Activated naive CD8-positive, alpha-beta T cell (primary cell): ENCODE results near the gene CEP89.

Experiments
- H3K27ac Mint-ChIP-seq: one replicate; pipeline ENCODE4 v1.8.0; 2021; ENCODE audit warnings: mixed read lengths
- H3K27me3 Mint-ChIP-seq: one replicate; pipeline ENCODE4 v1.8.0; 2021; ENCODE audit warnings: mixed read lengths
- H3K36me3 Mint-ChIP-seq: one replicate; pipeline ENCODE4 v1.8.0; 2021; ENCODE audit warnings: mixed read lengths
- H3K4me1 Mint-ChIP-seq: one replicate; pipeline ENCODE4 v1.8.0; 2021; ENCODE audit warnings: low read depth, mixed read lengths
- H3K4me3 Mint-ChIP-seq: one replicate; pipeline ENCODE4 v1.8.0; 2021; ENCODE audit warnings: mild to moderate bottlenecking, mixed read lengths
- H3K9me3 Mint-ChIP-seq: one replicate; pipeline ENCODE4 v1.8.0; 2021; ENCODE audit warnings: low read depth, mixed read lengths

Gene CEP89

GRCh38 chr19:32919365-32919764 lies 52.4 kb downstream of the CEP89 start:
- H3K27me3 Mint-ChIP-seq, result no peaks in the 10 kb centered on the region
- no peaks in the 10 kb centered on the region for H3K9me3 Mint-ChIP-seq
- peaks cover 2% of the 10 kb centered on the region for H3K4me1 Mint-ChIP-seq
- H3K27ac Mint-ChIP-seq, result no peak overlapping the region
- H3K4me3 Mint-ChIP-seq, result no peak overlapping the region
- H3K36me3 Mint-ChIP-seq, result peaks cover 7% of the 10 kb centered on the region

GRCh38 chr19:32917616-32917996 lies 54.2 kb downstream of the CEP89 start:
- H3K27ac Mint-ChIP-seq, result no peak overlapping the region
- H3K4me1 Mint-ChIP-seq, result peaks cover 2% of the 10 kb centered on the region
- H3K9me3 Mint-ChIP-seq, result no peaks in the 10 kb centered on the region

DNA sequence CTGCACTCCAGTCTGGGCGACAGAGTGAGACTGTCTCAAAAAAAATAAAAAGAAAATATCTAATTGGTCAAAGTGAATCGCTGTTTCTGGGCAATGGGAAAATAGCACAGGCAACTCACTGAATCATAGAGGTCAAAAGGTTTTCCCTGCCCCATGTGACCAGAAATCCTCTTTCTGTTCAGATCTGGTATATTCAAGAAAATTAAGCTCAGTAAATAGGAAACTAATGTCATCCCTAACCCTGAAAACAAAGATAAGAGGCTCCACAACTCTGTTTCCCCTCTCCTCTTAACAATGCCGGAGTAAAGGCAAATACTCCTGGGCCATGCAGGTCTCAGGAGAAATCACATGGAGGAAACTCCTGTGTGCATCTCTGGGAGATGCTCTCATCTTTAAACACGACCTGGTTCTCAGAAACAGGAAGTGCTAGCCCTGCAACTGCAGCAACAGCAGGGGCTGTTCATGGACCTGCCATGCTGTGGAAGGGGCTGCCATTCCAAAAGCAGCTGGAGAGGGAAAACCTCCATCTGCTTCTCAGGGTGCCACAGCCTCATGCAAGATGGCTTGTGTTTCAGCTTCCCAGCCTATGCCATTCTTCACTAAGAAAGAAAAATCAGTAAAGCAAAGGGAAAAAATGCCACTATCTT lies 54.7 kb downstream of the CEP89 start:
- Mint-ChIP-seq H3K4me3 (no peak overlapping the region), H3K4me1 (peaks cover 2% of the 10 kb centered on the region), H3K27ac (no peak overlapping the region), H3K9me3 (no peaks in the 10 kb centered on the region), H3K36me3 (peaks cover 9% of the 10 kb centered on the region), H3K27me3 (no peaks in the 10 kb centered on the region)

More at GRCh38 chr19:32917616-32917996, 54.2 kb downstream of the CEP89 start:
- H3K36me3 Mint-ChIP-seq, result peaks cover 9% of the 10 kb centered on the region
- no peak overlapping the region for H3K4me3 Mint-ChIP-seq
- no peaks in the 10 kb centered on the region for H3K27me3 Mint-ChIP-seq

GRCh38 chr19:32914879-32915660 lies 56.7 kb downstream of the CEP89 start:
- Mint-ChIP-seq H3K27ac (no peak overlapping the region), H3K27me3 (no peaks in the 10 kb centered on the region), H3K36me3 (peaks cover 6% of the 10 kb centered on the region), H3K4me1 (peaks cover 2% of the 10 kb centered on the region), H3K4me3 (no peak overlapping the region), H3K9me3 (no peaks in the 10 kb centered on the region)

DNA sequence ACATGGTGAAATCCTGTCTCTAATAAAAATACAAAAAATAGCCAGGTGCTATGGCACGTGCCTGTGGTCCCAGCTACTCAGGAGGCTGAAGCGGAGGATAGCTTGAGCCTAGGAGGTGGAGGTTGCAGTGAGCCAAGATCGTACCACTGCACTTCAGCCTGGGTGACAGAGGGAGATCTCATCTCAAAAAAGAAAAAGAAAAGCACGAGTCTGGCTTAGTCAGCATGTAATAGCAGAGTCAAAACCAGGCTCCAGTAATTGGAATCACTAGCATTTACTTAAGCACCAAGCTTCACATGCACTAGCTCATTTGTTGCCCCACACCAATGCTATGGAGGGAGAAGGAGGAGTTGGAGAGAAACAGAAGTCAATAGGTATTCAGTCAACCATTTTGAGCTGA lies 60.3 kb downstream of the CEP89 start:
- H3K27ac Mint-ChIP-seq, result no peak overlapping the region
- peaks cover under 1% of the 10 kb centered on the region for H3K9me3 Mint-ChIP-seq

GRCh38 chr19:32910874-32911273 lies 60.9 kb downstream of the CEP89 start:
- no peak overlapping the region for H3K27ac Mint-ChIP-seq
- no peaks in the 10 kb centered on the region for H3K27me3 Mint-ChIP-seq
- H3K4me1 Mint-ChIP-seq, result no peaks in the 10 kb centered on the region
- peaks cover 6% of the 10 kb centered on the region for H3K9me3 Mint-ChIP-seq
- H3K36me3 Mint-ChIP-seq, result peaks cover 28% of the 10 kb centered on the region
- H3K4me3 Mint-ChIP-seq, result no peak overlapping the region

More for the DNA sequence above, 60.3 kb downstream of the CEP89 start:
- Mint-ChIP-seq H3K36me3 (peaks cover 22% of the 10 kb centered on the region), H3K27me3 (no peaks in the 10 kb centered on the region), H3K4me3 (no peak overlapping the region), H3K4me1 (no peaks in the 10 kb centered on the region)

DNA sequence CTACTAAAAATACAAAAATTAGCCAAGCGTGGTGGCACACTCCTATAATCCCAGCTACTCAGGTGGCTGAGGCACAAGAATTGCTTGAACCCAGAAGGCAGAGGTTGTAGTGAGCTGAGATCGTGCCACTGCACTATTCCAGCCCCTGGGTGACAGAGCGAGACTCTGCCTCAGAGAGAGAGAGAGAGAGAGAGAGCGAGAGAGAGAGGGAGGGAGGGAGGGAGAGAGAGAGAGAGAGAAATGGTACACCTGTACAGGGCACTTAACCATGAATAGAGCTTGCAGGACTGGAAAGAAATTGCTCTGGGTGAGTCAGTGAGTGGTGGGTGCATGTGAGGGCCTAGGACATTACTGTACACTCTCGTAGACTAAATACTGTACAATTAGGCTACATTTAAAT lies 61.7 kb downstream of the CEP89 start:
- no peaks in the 10 kb centered on the region for H3K27me3 Mint-ChIP-seq
- H3K27ac Mint-ChIP-seq, result no peak overlapping the region
- H3K4me1 Mint-ChIP-seq, result no peaks in the 10 kb centered on the region
- H3K4me3 Mint-ChIP-seq, result no peak overlapping the region
- peaks cover 33% of the 10 kb centered on the region for H3K36me3 Mint-ChIP-seq
- H3K9me3 Mint-ChIP-seq, result peaks cover 9% of the 10 kb centered on the region

- peaks cover 30% of the 10 kb centered on the region for H3K36me3 Mint-ChIP-seq
- H3K4me1 Mint-ChIP-seq, result no peaks in the 10 kb centered on the region
- H3K27ac Mint-ChIP-seq, result no peak overlapping the region
- H3K4me3 Mint-ChIP-seq, result no peak overlapping the region
- no peaks in the 10 kb centered on the region for H3K27me3 Mint-ChIP-seq
- peaks cover 9% of the 10 kb centered on the region for H3K9me3 Mint-ChIP-seq
Measured at GRCh38 chr19:32909257-32909656, 62.5 kb downstream of the CEP89 start.

GRCh38 chr19:32908641-32909190 lies 63.0 kb downstream of the CEP89 start:
- H3K9me3 Mint-ChIP-seq, result peaks cover 9% of the 10 kb centered on the region
- H3K4me1 Mint-ChIP-seq, result no peaks in the 10 kb centered on the region
- no peak overlapping the region for H3K27ac Mint-ChIP-seq
- no peaks in the 10 kb centered on the region for H3K27me3 Mint-ChIP-seq
- no peak overlapping the region for H3K4me3 Mint-ChIP-seq
- H3K36me3 Mint-ChIP-seq, result peaks cover 30% of the 10 kb centered on the region

DNA sequence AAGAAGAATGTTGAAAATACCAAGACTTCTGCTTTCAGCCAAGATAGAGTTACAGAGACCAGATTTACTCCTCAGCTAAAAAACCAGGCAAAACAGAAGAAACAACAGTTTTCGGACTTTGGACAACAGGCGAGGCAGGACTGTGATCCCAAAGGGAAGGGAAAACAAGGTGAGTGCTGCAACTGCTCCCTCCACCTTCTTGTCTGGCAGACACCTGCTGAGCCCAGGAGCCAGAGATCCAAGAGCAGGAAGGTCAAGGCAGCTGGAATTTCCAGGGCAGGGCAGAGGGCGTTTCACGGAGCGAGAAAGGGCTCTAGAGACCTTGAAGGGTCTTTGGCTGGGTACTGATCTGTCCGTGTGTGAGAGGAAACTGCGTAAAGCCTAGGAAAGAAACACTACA lies 69.3 kb downstream of the CEP89 start:
- H3K4me1 Mint-ChIP-seq, result no peaks in the 10 kb centered on the region
- no peak overlapping the region for H3K4me3 Mint-ChIP-seq
- H3K36me3 Mint-ChIP-seq, result peaks cover 27% of the 10 kb centered on the region
- no peak overlapping the region for H3K27ac Mint-ChIP-seq
- no peaks in the 10 kb centered on the region for H3K27me3 Mint-ChIP-seq
- H3K9me3 Mint-ChIP-seq, result peaks cover 9% of the 10 kb centered on the region

DNA sequence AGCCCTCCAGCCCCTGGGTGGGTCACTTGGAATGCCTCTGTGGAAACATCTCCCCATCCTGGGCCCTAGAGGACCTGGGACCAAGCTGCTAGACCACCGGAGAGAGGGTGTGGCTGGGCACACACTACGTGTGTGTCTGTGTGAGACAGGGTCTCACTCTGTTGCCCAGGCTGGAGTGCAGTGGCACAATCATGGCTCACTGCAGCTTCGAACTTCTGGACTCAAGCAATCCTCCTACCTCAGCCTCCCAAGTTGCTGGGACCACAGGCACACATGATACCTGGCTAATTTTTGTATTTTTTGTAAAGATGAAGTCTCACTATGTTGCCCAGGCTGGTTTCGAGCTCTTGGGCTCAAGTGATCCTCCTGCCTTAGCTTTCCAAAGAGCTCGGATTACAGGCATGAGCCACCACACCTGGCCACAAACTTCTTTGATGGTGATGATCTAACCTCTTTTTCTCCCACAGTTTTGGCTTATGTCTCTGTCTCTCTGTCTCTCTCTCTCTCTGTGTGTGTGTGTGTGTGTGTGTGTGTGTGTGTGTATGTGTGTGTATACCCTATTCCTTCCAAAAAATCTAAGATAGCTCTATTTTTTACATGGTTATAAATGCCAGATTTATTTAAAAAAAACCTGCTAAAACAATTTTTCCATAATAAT lies 70.1 kb downstream of the CEP89 start:
- H3K36me3 Mint-ChIP-seq, result peaks cover 32% of the 10 kb centered on the region
- H3K27me3 Mint-ChIP-seq, result no peaks in the 10 kb centered on the region
- H3K9me3 Mint-ChIP-seq, result peaks cover 9% of the 10 kb centered on the region
- peaks cover 2% of the 10 kb centered on the region for H3K4me1 Mint-ChIP-seq
- no peak overlapping the region for H3K27ac Mint-ChIP-seq
- H3K4me3 Mint-ChIP-seq, result no peak overlapping the region

GRCh38 chr19:32896516-32897214 lies 75.1 kb downstream of the CEP89 start:
- Mint-ChIP-seq H3K27ac (no peak overlapping the region), H3K4me3 (no peak overlapping the region), H3K36me3 (peaks cover 42% of the 10 kb centered on the region), H3K4me1 (peaks cover 2% of the 10 kb centered on the region), H3K9me3 (peaks cover 11% of the 10 kb centered on the region), H3K27me3 (no peaks in the 10 kb centered on the region)

- H3K27ac Mint-ChIP-seq, result no peak overlapping the region
- H3K4me3 Mint-ChIP-seq, result no peak overlapping the region
- H3K4me1 Mint-ChIP-seq, result peaks cover 2% of the 10 kb centered on the region
- peaks cover 15% of the 10 kb centered on the region for H3K9me3 Mint-ChIP-seq
- no peaks in the 10 kb centered on the region for H3K27me3 Mint-ChIP-seq
- peaks cover 41% of the 10 kb centered on the region for H3K36me3 Mint-ChIP-seq
Measured at GRCh38 chr19:32895384-32895783, 76.4 kb downstream of the CEP89 start.

- peaks cover 30% of the 10 kb centered on the region for H3K36me3 Mint-ChIP-seq
- H3K4me1 Mint-ChIP-seq, result no peaks in the 10 kb centered on the region
- peaks cover 15% of the 10 kb centered on the region for H3K9me3 Mint-ChIP-seq
- no peak overlapping the region for H3K4me3 Mint-ChIP-seq
- H3K27ac Mint-ChIP-seq, result no peak overlapping the region
- no peaks in the 10 kb centered on the region for H3K27me3 Mint-ChIP-seq
Measured at GRCh38 chr19:32891609-32892008, 80.1 kb downstream of the CEP89 start.
